ENCODE measurements around the gene OR4D2.

GRCh38 chr17:58161566-58161965 is 5.2 kb upstream of the OR4D2 start:
- TF ChIP-seq CTCF (IDR thresholded peaks at IDR 0.05) (no peak), ZFX (IDR thresholded peaks at IDR 0.05; ENCODE audit: borderline replicate concordance) (no peak)

Measured in 22Rv1 (cell line).